Measurements from ENCODE around the gene RUBCNL.

Gene RUBCNL

DNA sequence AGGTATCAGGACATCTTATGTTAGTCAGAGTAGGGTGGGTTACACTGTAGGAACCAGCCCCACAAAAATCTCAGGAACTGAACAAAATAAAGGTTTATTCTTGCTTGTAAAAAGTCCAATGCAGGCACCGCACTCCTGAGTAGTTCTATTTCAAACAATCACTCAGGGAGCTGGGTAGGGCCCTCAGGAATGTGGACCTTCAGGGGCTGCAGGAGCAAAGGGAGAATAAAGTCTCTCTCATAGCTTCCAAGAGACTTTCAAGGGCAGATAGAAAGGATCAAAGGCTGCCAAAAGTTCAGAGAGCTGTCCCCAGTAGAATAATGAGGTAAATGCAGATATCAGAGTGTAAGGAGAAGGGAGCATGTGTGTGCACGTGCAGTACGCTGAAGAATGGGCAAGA, 49.4 kb downstream of the RUBCNL start:
- no peaks in the 10 kb centered on the region for H3K27me3 ChIP-seq (ENCODE audit: low read depth, low read length)
- peaks cover 74% of the 10 kb centered on the region for H3K4me1 ChIP-seq (ENCODE audit: low read length)
- no peak overlapping the region for H3K4me3 ChIP-seq (ENCODE audit: low read length)
- H4K20me1 ChIP-seq (ENCODE audit: insufficient read depth, low read length): peaks cover 50% of the 10 kb centered on the region
- TF ChIP-seq, protein P1, sequence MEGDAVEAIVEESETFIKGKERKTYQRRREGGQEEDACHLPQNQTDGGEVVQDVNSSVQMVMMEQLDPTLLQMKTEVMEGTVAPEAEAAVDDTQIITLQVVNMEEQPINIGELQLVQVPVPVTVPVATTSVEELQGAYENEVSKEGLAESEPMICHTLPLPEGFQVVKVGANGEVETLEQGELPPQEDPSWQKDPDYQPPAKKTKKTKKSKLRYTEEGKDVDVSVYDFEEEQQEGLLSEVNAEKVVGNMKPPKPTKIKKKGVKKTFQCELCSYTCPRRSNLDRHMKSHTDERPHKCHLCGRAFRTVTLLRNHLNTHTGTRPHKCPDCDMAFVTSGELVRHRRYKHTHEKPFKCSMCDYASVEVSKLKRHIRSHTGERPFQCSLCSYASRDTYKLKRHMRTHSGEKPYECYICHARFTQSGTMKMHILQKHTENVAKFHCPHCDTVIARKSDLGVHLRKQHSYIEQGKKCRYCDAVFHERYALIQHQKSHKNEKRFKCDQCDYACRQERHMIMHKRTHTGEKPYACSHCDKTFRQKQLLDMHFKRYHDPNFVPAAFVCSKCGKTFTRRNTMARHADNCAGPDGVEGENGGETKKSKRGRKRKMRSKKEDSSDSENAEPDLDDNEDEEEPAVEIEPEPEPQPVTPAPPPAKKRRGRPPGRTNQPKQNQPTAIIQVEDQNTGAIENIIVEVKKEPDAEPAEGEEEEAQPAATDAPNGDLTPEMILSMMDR (IDR thresholded peaks at IDR 0.05; ENCODE audit: low read depth, low read length): no peak
- TF ChIP-seq EZH2phosphoT487 (IDR thresholded peaks at IDR 0.05; ENCODE audit: low read depth): no peak
- H3K79me2 ChIP-seq (ENCODE audit: low read length): peaks cover 33% of the 10 kb centered on the region
- H3K27ac ChIP-seq (ENCODE audit: low read length): peak overlapping the region; percentile 78
- H3K9me3 ChIP-seq (ENCODE audit: insufficient read depth, low read length): peaks cover 4% of the 10 kb centered on the region; the same call in 1 of the 2 replicates
- H3K9ac ChIP-seq (ENCODE audit: low read length): no peak overlapping the region
- no peak overlapping the region for H3K4me2 ChIP-seq (ENCODE audit: low read length)
- peaks cover 70% of the 10 kb centered on the region for H3K36me3 ChIP-seq (replicated peaks; ENCODE audit: low read depth, low read length)
- H2AFZ ChIP-seq (ENCODE audit: low read depth, low read length): no peak overlapping the region

DNA sequence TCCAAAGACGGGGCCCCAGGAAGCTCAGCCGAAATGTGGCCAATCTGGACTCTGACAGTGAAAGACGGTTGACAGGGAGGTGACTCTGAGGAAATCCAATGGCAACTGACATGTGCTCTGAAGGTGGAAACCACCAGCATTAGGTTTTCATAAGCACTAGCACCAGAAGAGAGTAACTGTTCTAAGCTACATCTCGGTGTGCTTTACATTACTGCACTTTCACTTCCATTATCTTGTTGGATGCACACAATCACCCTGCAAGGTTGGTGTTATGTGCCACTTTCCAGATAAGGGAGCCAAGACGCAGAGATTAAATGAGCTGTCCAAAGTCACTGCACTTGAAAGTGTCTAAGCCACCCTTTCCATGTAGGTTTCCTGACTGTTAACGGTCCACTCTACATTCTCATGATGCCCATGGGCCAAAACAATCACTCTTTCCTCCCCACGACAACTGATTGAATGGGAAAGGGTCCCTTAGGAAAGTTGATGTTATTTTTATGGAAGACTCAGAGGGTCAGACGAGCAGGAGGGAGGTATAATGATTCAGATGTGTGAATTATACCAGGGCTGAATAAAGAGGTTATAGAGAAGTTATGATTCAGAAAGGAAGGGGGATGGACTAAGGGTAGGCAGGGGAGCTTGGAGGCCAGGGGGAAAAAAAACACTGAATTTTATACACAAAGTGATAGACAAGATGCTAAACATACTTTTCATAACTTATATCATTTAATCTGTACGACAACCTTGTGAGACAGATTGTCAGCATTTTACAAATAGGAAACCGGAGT, 52.8 kb downstream of the RUBCNL start:
- Histone ChIP-seq H3K36me3 (replicated peaks; ENCODE audit: low read depth, low read length) (peaks cover 45% of the 10 kb centered on the region), H4K20me1 (ENCODE audit: insufficient read depth, low read length) (peaks cover 16% of the 10 kb centered on the region), H3K27me3 (ENCODE audit: low read depth, low read length) (no peaks in the 10 kb centered on the region), H3K27ac (ENCODE audit: low read length) (peak overlapping the region; percentile 46), H2AFZ (ENCODE audit: low read depth, low read length) (no peak overlapping the region), H3K4me3 (ENCODE audit: low read length) (no peak overlapping the region), H3K79me2 (ENCODE audit: low read length) (peaks cover 13% of the 10 kb centered on the region), H3K4me2 (ENCODE audit: low read length) (peak overlapping the region; percentile 36), H3K4me1 (ENCODE audit: low read length) (peaks cover 45% of the 10 kb centered on the region), H3K9ac (ENCODE audit: low read length) (no peak overlapping the region), H3K9me3 (ENCODE audit: insufficient read depth, low read length) (peaks cover 4% of the 10 kb centered on the region; the same call in 1 of the 2 replicates)
- TF ChIP-seq, protein P1 (IDR thresholded peaks at IDR 0.05; ENCODE audit: low read depth, low read length): no peak
- no peak for TF ChIP-seq EZH2phosphoT487 (IDR thresholded peaks at IDR 0.05; ENCODE audit: low read depth)

DNA sequence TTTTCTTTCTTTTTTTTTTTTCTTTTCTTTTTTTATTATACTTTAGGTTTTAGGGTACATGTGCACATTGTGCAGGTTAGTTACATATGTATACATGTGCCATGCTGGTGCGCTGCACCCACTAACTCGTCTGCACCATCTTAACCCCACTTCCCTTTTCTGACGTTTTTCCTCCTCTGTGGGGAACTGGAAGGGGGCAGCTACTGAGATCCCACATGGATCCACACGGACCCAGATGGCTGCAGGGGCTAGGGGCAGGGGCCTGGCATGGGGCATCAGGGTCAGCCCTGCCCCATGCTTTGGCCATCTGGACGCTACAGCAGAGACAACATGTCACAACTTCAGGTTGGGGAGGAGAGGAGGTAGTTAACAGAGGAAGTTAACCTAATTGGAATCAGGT, 54.3 kb downstream of the RUBCNL start:
- no peak overlapping the region for H3K27ac ChIP-seq (ENCODE audit: low read length)
- H3K4me3 ChIP-seq (ENCODE audit: low read length): no peak overlapping the region
- H2AFZ ChIP-seq (ENCODE audit: low read depth, low read length): no peak overlapping the region
- H3K9me3 ChIP-seq (ENCODE audit: insufficient read depth, low read length): peaks cover 4% of the 10 kb centered on the region; the same call in 1 of the 2 replicates
- TF ChIP-seq, protein P1 (IDR thresholded peaks at IDR 0.05; ENCODE audit: low read depth, low read length): no peak
- no peak for TF ChIP-seq EZH2phosphoT487 (IDR thresholded peaks at IDR 0.05; ENCODE audit: low read depth)
- peaks cover 32% of the 10 kb centered on the region for H3K4me1 ChIP-seq (ENCODE audit: low read length)
- no peak overlapping the region for H3K4me2 ChIP-seq (ENCODE audit: low read length)
- no peak overlapping the region for H3K9ac ChIP-seq (ENCODE audit: low read length)
- 0 out of 2 replicates have a peak, but pooled peaks cover 6% of the 10 kb centered on the region for H3K79me2 ChIP-seq (ENCODE audit: low read length)
- H3K27me3 ChIP-seq (ENCODE audit: low read depth, low read length): no peaks in the 10 kb centered on the region
- peaks cover 4% of the 10 kb centered on the region for H4K20me1 ChIP-seq (ENCODE audit: insufficient read depth, low read length)
- peaks cover 33% of the 10 kb centered on the region for H3K36me3 ChIP-seq (replicated peaks; ENCODE audit: low read depth, low read length)

DNA sequence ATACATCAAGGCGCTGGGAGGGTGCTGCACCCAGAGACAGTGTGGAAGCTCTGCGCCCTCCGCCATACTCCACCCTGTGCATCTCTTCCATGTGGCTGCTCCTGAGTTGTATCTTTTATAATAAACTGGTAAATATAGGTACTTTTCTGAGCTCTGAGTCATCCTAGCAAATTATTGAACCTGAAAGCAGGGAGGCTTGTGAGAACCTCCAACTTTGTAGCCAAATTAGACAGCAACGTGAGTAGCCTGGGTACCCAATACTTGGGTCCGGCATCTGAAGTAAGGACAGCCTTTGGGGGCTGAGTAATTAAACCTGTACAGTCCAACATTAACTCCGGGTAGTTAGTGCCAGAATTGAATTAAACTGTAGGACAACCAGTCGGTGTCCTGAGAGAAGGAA, 57.4 kb downstream of the RUBCNL start:
- H3K36me3 ChIP-seq (replicated peaks; ENCODE audit: low read depth, low read length): peaks cover 27% of the 10 kb centered on the region
- H3K27ac ChIP-seq (ENCODE audit: low read length): no peak overlapping the region
- no peak overlapping the region for H3K9ac ChIP-seq (ENCODE audit: low read length)
- H3K27me3 ChIP-seq (ENCODE audit: low read depth, low read length): no peaks in the 10 kb centered on the region
- TF ChIP-seq, protein P1 (IDR thresholded peaks at IDR 0.05; ENCODE audit: low read depth, low read length): no peak
- TF ChIP-seq EZH2phosphoT487 (IDR thresholded peaks at IDR 0.05; ENCODE audit: low read depth): no peak
- no peak overlapping the region for H3K4me2 ChIP-seq (ENCODE audit: low read length)
- H3K9me3 ChIP-seq (ENCODE audit: insufficient read depth, low read length): no peaks in the 10 kb centered on the region
- H3K4me3 ChIP-seq (ENCODE audit: low read length): no peak overlapping the region
- H2AFZ ChIP-seq (ENCODE audit: low read depth, low read length): no peak overlapping the region
- no peaks in the 10 kb centered on the region for H4K20me1 ChIP-seq (ENCODE audit: insufficient read depth, low read length)
- no peaks in the 10 kb centered on the region for H3K79me2 ChIP-seq (ENCODE audit: low read length)
- peaks cover 18% of the 10 kb centered on the region for H3K4me1 ChIP-seq (ENCODE audit: low read length)
